ENCODE data around the gene DENND1A.
A peak's percentile ranks its signal among the peaks of the same experiment; 100 is the strongest.

The DENND1A gene

DNA sequence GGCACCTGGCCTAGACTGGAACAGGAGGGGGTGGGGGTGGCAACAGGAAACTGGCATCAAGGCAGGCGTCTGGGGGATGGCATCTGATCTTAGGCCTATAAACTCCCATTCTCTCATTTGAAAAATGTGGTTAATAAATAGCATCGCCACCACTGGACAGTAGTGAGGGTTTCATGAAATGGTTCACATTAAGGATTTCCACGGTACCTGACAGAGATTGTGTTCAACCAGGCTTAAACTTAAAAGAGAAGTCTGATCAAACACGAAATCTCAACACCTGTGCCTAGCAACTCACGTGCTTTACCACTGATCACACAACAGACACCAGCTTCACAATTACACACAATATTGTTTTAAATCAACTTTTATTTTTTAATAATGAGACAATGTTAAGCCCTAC lies 3.0 kb downstream of the DENND1A start:
- H3K4me3 ChIP-seq (ENCODE audit: low read depth, low read length): no peak overlapping the region
- TF ChIP-seq, protein P1, sequence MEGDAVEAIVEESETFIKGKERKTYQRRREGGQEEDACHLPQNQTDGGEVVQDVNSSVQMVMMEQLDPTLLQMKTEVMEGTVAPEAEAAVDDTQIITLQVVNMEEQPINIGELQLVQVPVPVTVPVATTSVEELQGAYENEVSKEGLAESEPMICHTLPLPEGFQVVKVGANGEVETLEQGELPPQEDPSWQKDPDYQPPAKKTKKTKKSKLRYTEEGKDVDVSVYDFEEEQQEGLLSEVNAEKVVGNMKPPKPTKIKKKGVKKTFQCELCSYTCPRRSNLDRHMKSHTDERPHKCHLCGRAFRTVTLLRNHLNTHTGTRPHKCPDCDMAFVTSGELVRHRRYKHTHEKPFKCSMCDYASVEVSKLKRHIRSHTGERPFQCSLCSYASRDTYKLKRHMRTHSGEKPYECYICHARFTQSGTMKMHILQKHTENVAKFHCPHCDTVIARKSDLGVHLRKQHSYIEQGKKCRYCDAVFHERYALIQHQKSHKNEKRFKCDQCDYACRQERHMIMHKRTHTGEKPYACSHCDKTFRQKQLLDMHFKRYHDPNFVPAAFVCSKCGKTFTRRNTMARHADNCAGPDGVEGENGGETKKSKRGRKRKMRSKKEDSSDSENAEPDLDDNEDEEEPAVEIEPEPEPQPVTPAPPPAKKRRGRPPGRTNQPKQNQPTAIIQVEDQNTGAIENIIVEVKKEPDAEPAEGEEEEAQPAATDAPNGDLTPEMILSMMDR (IDR thresholded peaks at IDR 0.05; ENCODE audit: control insufficient read depth, extremely low read depth, insufficient read depth): no peak
- no peak for DNase-seq (ENCODE audit: low read depth)

DNA sequence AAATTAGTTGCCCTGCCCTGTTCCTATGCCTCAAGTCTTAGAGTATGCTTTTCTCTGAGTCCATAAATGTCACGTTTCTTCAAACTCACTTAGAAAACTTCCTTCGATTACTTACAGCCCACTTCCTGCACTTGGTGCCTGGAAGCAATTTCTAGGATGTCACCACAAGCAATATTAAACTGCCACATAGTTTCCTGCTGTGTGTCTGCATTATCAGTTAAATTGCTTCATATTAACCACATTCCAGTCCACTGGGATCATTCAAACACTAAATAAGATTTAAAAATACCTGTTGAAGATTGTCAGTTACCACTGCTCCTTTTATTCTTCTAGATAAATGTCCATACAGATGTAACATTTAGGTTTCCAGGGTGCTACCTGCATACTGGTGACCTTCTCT lies 4.1 kb downstream of the DENND1A start:
- TF ChIP-seq, protein P1 (IDR thresholded peaks at IDR 0.05; ENCODE audit: control insufficient read depth, extremely low read depth, insufficient read depth): no peak
- DNase-seq (ENCODE audit: low read depth): no peak
- H3K4me3 ChIP-seq (ENCODE audit: low read depth, low read length): no peak overlapping the region

DNA sequence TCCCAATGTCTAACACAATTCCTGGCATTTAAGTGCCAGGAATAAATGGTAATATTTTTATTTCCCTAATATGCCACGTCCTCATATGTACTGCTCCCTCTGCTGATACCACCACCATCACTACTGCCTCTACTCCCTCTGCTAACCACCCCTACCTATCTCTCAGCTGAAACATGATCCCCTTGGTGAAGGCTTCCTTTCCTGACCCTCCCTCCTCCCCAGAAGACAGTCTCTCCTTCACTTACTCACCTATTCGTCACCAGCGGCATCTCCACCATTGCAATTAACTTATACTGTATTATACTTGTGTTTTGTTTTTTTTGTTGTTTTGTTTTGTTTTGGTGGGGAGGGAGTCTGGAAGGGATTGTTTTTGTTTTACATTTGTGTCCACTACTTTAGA lies 4.8 kb downstream of the DENND1A start:
- no peak for DNase-seq (ENCODE audit: low read depth)
- TF ChIP-seq, protein P1 (IDR thresholded peaks at IDR 0.05; ENCODE audit: control insufficient read depth, extremely low read depth, insufficient read depth): no peak
- H3K4me3 ChIP-seq (ENCODE audit: low read depth, low read length): no peak overlapping the region

GRCh38 chr9:123924727-123925126 lies 5.2 kb downstream of the DENND1A start:
- TF ChIP-seq, protein P1 (IDR thresholded peaks at IDR 0.05; ENCODE audit: control insufficient read depth, extremely low read depth, insufficient read depth): no peak
- DNase-seq (ENCODE audit: low read depth): no peak
- H3K4me3 ChIP-seq (ENCODE audit: low read depth, low read length): no peak overlapping the region

DNA sequence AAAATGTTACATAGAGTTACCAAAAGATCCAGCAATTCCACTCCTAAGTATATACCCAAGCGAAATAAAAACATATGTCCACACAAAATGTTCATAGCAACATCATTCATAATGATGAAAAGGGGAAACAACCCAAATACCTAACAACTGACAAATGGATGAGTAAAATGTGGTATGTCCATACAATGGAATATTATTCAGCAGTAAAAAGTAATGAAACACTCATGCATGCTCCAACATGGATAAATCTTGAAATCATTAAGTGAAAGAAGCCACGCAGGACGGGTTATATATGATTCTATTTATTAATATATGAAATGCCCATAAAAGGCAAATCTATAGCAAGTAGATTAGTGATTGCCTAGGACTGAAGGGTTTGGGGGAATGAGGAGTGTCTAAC lies 6.0 kb downstream of the DENND1A start:
- H3K4me3 ChIP-seq (ENCODE audit: low read depth, low read length): no peak overlapping the region
- TF ChIP-seq, protein P1 (IDR thresholded peaks at IDR 0.05; ENCODE audit: control insufficient read depth, extremely low read depth, insufficient read depth): no peak
- no peak for DNase-seq (ENCODE audit: low read depth)

- TF ChIP-seq, protein P1 (IDR thresholded peaks at IDR 0.05; ENCODE audit: control insufficient read depth, extremely low read depth, insufficient read depth): no peak
- H3K4me3 ChIP-seq (ENCODE audit: low read depth, low read length): peak overlapping the region; percentile 24; the same call in 1 of the 2 replicates
- DNase-seq (ENCODE audit: low read depth): no peak
These were observed 6.5 kb downstream of the DENND1A start for GRCh38 chr9:123923377-123923776.

GRCh38 chr9:123922911-123923310 lies 7.0 kb downstream of the DENND1A start:
- H3K4me3 ChIP-seq (ENCODE audit: low read depth, low read length): peak overlapping the region; percentile 24; the same call in 1 of the 2 replicates
- DNase-seq (ENCODE audit: low read depth): no peak
- TF ChIP-seq, protein P1 (IDR thresholded peaks at IDR 0.05; ENCODE audit: control insufficient read depth, extremely low read depth, insufficient read depth): no peak

All from LNCaP clone FGC (cell line).